SK-N-SH treated with all-trans-retinoic acid at 6 μM for 48 hours (cell line): ENCODE measurements around the gene DCK.

Experiments used
- ARNTL ChIP-seq: fragments of 450-650 bp; formaldehyde crosslinking; IDR thresholded peaks from 2 replicates; pipeline ENCODE4 v1.5.0; 2020; ENCODE audit warnings: low read depth, mild to moderate bottlenecking, moderate library complexity, borderline replicate concordance
- BACH2 ChIP-seq: fragments of 250-450 bp; sonication (Bioruptor Pico); IDR thresholded peaks from 2 replicates; pipeline ENCODE4 v1.9.0; 2021; ENCODE audit warnings: mild to moderate bottlenecking, borderline replicate concordance
- PATZ1 ChIP-seq: fragments of 250-450 bp; sonication (Bioruptor Pico); IDR thresholded peaks from 2 replicates; pipeline ENCODE4 v1.8.0; 2020; ENCODE audit warnings: mild to moderate bottlenecking, moderate library complexity, borderline replicate concordance
- POU6F1 ChIP-seq: fragments of 250-450 bp; sonication (Bioruptor Pico); IDR thresholded peaks from 2 replicates; pipeline ENCODE4 v1.8.0; 2021; ENCODE audit warnings: low read depth, mild to moderate bottlenecking, moderate library complexity, borderline replicate concordance
- PPARA ChIP-seq: fragments of 250-450 bp; sonication (Bioruptor Pico); IDR thresholded peaks from 2 replicates; pipeline ENCODE4 v1.5.0; 2020; ENCODE audit warnings: mild to moderate bottlenecking, borderline replicate concordance
- SNAI2 ChIP-seq: fragments of 250-450 bp; sonication (Bioruptor Pico); IDR thresholded peaks from 2 replicates; pipeline ENCODE4 v1.5.0; 2020; ENCODE audit warnings: mild to moderate bottlenecking, moderate library complexity
- TOX ChIP-seq: fragments of 250-450 bp; sonication (Bioruptor Pico); IDR thresholded peaks from 2 replicates; pipeline ENCODE4 v1.8.0; 2021; ENCODE audit warnings: mild to moderate bottlenecking, moderate library complexity, borderline replicate concordance
- ZFP30 ChIP-seq: fragments of 450-650 bp; formaldehyde crosslinking; IDR thresholded peaks from 2 replicates; pipeline ENCODE4 v1.5.0; 2022; ENCODE audit warnings: mild to moderate bottlenecking, moderate library complexity
- TF ChIP-seq, protein P1 (sequence below): fragments of 250-450 bp; sonication (Bioruptor Pico); IDR thresholded peaks from 2 replicates; pipeline ENCODE4 v1.5.1; 2020; ENCODE audit warnings: low read depth, mild to moderate bottlenecking, moderate library complexity
- TF ChIP-seq, protein P2 (sequence below): fragments of 250-450 bp; sonication (Bioruptor Pico); IDR thresholded peaks from 2 replicates; pipeline ENCODE4 v1.5.1; 2021; ENCODE audit warnings: mild to moderate bottlenecking, moderate library complexity

- TF ChIP-seq POU6F1 (CRISPR knock-in tag): no peak
- no peak for TF ChIP-seq SNAI2 (CRISPR knock-in tag)
- TF ChIP-seq TOX: no peak
- TF ChIP-seq, protein P1, sequence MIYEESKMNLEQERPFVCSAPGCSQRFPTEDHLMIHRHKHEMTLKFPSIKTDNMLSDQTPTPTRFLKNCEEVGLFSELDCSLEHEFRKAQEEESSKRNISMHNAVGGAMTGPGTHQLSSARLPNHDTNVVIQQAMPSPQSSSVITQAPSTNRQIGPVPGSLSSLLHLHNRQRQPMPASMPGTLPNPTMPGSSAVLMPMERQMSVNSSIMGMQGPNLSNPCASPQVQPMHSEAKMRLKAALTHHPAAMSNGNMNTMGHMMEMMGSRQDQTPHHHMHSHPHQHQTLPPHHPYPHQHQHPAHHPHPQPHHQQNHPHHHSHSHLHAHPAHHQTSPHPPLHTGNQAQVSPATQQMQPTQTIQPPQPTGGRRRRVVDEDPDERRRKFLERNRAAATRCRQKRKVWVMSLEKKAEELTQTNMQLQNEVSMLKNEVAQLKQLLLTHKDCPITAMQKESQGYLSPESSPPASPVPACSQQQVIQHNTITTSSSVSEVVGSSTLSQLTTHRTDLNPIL (CRISPR knock-in tag): no peak
- TF ChIP-seq ZFP30 (CRISPR knock-in tag): no peak
- TF ChIP-seq ARNTL (CRISPR knock-in tag): no peak
- TF ChIP-seq PPARA: no peak
- TF ChIP-seq BACH2 (CRISPR knock-in tag): no peak
- TF ChIP-seq, protein P2, sequence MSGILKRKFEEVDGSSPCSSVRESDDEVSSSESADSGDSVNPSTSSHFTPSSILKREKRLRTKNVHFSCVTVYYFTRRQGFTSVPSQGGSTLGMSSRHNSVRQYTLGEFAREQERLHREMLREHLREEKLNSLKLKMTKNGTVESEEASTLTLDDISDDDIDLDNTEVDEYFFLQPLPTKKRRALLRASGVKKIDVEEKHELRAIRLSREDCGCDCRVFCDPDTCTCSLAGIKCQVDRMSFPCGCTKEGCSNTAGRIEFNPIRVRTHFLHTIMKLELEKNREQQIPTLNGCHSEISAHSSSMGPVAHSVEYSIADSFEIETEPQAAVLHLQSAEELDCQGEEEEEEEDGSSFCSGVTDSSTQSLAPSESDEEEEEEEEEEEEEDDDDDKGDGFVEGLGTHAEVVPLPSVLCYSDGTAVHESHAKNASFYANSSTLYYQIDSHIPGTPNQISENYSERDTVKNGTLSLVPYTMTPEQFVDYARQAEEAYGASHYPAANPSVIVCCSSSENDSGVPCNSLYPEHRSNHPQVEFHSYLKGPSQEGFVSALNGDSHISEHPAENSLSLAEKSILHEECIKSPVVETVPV: no peak
- no peak for TF ChIP-seq PATZ1 (CRISPR knock-in tag)
Observed at GRCh38 chr4:71062436-71062835, 69.0 kb downstream of the DCK start.
